GM21526 (cell line): ENCODE data around the gene CHST2.
A peak's percentile ranks its signal among the peaks of the same experiment; 100 is the strongest.

Experiments
- ATAC-seq: cut with Tn5 transposase; IDR thresholded peaks from one replicate; pipeline ENCODE4 v1.9.1; 2021; ENCODE audit warnings: moderate library complexity; ENCODE audit not compliant: unreplicated experiment, low FRiP score

CHST2 gene

GRCh38 chr3:143165211-143165610 lies 45.6 kb downstream of the CHST2 start:
- peak; percentile 33 for ATAC-seq

DNA sequence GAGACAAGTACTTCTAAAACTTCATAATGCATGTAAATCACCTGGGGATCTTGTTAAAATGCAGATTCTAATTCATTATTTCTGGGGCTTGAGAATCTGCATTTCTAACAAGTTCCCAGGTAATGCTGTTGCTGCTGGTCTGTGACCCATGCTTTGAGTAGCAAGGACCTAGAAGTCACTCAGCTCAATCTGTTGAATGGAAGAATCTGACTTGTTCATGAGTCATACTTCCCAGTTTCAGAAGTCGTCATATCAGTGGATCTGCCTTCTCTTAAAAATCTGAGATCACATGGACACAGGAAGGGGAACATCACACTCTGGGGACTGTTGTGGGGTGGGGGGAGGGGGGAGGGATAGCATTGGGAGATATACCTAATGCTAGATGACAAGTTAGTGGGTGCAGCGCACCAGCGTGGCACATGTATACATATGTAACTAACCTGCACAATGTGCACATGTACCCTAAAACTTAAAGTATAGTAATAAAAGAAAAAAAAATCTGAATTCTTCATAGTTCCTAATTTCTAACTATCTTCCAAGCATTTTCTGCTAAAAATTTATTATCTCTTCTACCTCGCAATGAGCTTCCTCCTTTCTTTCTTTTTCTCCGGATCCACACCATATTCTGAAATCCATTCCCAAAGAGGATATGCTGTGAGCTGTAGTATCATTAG lies 46.2 kb downstream of the CHST2 start:
- peak; percentile 67 for ATAC-seq

GRCh38 chr3:143166376-143166775 lies 46.8 kb downstream of the CHST2 start:
- no peak for ATAC-seq

DNA sequence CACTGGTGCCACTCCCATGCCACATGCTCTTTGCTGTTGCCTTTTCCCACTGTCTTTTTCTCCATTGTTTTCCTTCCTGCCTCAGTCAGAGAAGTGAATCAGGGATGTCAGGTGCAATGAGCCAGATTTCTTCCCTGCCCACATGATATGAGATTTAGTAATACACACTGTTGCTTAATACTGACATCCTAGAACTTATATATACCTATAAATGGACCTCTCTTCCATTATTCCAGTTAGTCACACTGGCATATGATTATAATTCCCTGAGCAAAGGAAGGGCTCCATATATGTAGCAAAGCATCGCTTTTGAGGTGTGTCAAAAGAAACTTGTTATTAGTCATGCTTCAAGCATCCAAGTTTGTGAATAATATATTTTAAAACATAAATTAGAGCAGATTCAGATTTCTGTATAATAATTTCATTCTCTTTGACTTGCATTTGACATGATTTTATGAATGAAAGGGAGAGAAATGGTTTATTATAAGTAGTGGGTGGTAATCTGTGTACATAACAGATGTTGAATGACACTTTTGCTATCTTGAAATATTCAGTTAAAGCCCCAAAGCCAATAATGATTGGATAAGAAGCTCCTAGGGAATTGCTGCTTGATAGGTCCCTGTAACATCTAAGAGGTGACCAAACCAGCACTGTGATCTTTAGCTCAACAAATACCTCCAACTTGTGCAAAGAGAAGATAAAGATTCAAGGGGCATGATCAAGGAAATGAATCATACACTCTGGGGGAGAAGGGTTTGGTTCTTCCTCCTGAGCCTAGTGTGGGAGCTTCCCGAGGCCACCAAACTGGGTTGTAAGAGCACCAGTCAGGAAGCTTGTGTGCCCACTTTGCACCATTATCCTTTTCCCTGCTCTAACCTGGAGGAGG lies 48.6 kb downstream of the CHST2 start:
- no peak for ATAC-seq

DNA sequence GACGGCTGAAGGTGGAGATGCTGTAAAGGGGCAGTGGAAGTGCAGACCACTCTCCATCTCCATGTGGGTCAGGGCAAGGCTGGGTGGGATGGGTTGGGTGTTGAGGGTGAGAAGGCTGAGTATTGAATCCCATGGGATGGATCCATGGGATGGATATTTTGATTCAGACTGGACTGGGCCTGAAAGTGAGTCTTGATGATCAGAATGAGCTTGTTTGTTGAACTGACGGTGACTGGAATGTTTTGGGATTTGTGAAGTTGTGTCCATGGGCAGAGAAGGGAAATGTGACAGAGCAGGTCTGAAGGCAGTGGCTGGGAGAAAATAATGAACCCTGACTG lies 49.3 kb downstream of the CHST2 start:
- ATAC-seq, result no peak

DNA sequence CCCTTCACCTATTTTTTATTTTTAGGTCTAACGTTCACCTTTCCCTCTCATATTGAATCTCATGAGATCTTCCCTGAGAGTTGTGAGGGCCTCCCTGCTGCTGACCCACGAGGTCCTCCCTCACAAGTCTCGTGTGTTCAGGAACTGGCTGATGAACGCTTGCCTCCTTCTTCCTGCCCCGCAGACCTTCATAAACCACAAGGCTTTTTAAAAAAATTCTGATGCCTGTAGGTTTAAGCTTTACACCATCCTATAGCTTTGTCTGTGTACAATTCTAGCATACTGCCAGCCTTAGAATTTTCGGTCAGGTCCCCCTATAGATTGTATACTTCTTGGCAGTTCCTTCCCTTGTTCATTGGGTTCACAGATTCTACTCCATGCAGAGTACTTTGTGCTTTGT lies 50.5 kb downstream of the CHST2 start:
- ATAC-seq, result no peak

DNA sequence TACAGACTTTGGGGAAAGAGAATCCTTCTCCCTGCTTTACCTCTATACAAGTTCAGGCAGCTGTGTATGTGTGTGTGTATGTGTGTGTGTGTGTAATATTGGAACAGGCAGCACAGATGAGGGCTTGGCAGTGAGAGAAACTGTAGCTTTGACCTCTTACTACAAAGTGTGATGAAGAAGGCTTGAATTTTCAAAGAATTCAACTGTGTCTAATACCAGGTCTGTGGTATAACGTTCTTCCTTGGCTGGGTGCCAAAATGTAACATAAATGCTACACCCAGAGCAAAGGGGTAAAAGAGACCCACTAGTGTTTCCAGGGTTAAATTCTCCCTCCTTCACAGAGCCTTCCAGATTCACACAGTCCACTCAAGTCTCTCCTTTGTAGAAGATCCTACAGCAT lies 51.1 kb downstream of the CHST2 start:
- no peak for ATAC-seq

DNA sequence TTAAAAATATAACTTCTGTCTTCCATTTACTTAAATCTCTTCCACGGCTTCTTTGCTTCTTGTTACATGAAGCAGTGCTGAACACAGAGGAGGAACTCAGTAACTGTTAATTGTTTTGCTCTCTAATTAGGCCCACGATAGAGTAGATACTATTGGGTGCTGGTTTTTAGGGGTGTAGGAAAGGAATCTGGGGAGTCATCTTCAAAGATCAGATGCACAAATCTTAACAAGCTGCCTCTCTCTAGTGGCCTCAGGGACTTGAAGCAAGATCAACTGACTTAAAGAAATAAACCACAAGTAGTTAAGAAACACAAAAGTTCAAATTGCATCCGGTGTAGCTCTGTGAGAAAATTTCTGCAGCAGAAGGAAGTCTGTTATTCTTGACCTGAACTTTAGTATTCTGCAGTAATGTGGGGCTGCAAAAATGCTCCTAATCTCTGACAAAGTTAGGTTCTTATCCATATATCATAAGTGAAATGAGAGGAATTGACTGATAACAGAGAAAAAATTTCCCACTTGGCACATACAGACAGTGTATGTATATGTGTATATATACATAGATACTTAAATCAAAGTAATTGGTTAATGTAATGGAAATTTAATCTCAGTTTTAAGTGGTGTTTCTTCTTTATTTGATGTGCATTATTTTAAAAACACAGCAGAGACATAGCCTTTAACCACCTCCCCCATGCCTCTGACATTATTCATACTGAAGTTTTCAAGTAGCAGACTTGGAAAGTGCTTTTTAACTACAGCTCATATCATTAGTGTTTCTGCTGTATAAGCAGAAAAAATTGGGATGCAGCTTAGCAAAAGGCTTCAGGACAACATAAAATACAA lies 51.8 kb downstream of the CHST2 start:
- ATAC-seq, result no peak

DNA sequence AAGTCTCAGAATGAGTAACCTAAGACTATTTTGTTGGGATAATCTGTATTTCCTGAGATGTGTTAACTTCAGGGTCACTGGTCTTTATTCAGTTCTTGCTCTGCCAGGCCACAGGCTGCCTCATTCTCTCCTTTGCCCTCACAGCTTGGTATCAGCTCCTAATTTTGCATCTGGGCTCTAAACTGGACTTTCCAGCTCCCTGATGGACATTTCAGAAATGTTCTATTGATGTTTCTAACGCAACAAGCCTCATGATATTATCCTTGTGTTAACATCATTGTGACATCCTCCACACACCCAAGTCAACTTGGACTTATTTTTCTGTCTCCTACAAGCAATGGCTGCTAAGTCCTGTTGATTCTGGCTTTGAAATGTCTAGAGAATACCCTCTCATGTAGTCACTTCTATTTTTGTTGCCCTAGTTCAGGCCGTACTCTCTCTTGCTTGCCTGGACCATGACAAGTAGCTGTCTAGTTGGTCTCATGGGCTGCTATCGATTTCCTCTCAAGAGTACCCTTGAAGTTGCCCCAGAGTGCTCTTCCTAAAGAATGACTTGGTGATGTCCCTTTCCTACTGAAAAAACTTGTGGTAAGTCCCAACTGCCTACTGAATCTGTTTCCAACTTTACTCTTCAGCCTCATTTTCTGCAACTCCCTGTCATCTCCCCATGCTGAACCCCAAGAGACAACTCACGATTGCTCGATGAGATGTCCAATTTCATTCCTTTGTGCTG lies 52.7 kb downstream of the CHST2 start:
- no peak for ATAC-seq

DNA sequence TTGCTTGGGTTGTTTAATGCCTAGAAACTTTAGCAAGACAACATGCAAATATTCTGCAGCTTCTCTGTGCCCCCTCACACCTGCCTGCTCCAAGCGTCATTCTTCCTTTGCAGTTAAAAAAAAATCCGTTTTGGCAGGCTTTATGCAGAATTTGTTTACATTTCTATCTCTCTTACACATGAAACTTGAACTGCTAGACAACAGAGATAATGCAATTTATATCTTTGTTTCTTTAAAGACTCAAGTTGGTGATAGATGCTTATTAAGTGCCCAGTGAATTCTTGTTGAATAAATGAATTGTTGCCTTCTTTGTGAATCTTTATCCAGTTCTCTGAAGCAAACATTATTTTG lies 53.2 kb downstream of the CHST2 start:
- no peak for ATAC-seq

GRCh38 chr3:143173242-143173641 lies 53.7 kb downstream of the CHST2 start:
- no peak for ATAC-seq
